Colonic mucosa (tissue), 4 donors: Measurements from ENCODE around the gene IRF7. TPM values are rescaled to one million over a fixed set of nuclear protein-coding genes. Genes with fewer than 3 reads are reported as not detected.

ENCODE experiments used
- DNase-seq: peaks from one replicate; pipeline ENCODE4 v3.0.0-alpha.2; 2020
- H3K27ac ChIP-seq: fragments of 200-600 bp; one replicate; pipeline ENCODE4 v1.8.0; 2021
- H3K27me3 ChIP-seq: fragments of 200-600 bp; one replicate; pipeline ENCODE4 v1.8.0; 2021
- H3K36me3 ChIP-seq: fragments of 200-600 bp; one replicate; pipeline ENCODE4 v1.8.0; 2021
- H3K4me1 ChIP-seq: fragments of 200-600 bp; one replicate; pipeline ENCODE4 v1.8.0; 2021; ENCODE audit warnings: mild to moderate bottlenecking
- H3K4me3 ChIP-seq: fragments of 200-600 bp; one replicate; pipeline ENCODE4 v1.8.0; 2021
- H3K9ac ChIP-seq, 2 donors: one replicate each; pipeline ENCODE4 v1.7.0; 2013; ENCODE audit warnings: control low read depth in 2 of 2, low read depth in 2 of 2, low read length in 2 of 2
- H3K9me3 ChIP-seq: fragments of 200-600 bp; one replicate; pipeline ENCODE4 v1.8.0; 2021
- intact Hi-C: fragments of 100-400 bp; cut with DNase I; formaldehyde crosslinking; loops from one replicate; pipeline ENCODE4 v1.14.1; 2022
- total RNA-seq, 2 donors: library from RNA; stranded (reverse); fragmentation: NEBNext Ultra II Directional in 1 of 2; extraction: Animal tissue kit (Norgen Biotek cat#: 25700) in 1 of 2; gene quantifications; one replicate each; pipeline ENCODE4 v1.2.1, GENCODE V29; 2021
- TF ChIP-seq, protein P1 (sequence below): fragments of 200-600 bp; IDR thresholded peaks from one replicate; pipeline ENCODE4 v1.8.0; 2022; ENCODE audit warnings: antibody characterized with exemption, mild to moderate bottlenecking
- donor health status: healthy.
- donor health status: DM: no; HTN: no; CAD: no.
- donor health status: DM: no; HTN: no; CAD: no.

The IRF7 gene
- total RNA-seq, 2 donors from 2014 or later, result 22.1 to 25.6 TPM

DNA sequence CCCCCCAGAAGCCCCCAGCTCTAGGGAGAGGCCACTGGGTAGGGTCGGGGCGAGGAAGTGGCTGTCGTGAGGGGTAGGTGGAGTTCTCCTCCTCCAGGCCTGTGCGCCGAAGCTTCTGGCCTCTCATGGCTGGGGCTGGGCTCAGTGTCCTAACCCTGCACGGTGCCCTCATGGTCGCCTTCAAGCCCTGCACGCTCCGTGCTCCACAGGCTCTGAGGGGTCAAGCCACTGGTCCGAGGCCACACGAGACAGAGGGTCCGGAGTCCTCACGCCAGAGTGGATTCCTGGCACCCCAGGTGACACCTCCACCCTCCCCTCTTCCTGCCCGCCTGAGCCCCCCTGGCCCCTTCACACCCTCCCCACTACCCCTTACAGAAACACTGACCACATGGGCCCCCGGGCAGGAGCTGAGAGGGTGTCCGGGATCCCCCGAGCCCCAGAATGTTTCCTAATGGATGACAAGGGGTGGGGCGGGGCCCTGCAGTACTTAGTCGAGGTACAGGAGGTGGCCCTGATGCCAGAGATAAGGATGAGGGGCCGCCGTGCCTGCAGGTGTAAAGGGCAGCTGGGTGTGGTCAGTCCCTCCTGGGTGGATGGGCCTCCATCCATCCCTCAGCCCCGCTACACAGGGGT is 10.0 kb upstream of the IRF7 start:
- peak overlapping the region; percentile 90 for H3K27ac ChIP-seq
- DNase-seq, result peak; percentile 70

DNA sequence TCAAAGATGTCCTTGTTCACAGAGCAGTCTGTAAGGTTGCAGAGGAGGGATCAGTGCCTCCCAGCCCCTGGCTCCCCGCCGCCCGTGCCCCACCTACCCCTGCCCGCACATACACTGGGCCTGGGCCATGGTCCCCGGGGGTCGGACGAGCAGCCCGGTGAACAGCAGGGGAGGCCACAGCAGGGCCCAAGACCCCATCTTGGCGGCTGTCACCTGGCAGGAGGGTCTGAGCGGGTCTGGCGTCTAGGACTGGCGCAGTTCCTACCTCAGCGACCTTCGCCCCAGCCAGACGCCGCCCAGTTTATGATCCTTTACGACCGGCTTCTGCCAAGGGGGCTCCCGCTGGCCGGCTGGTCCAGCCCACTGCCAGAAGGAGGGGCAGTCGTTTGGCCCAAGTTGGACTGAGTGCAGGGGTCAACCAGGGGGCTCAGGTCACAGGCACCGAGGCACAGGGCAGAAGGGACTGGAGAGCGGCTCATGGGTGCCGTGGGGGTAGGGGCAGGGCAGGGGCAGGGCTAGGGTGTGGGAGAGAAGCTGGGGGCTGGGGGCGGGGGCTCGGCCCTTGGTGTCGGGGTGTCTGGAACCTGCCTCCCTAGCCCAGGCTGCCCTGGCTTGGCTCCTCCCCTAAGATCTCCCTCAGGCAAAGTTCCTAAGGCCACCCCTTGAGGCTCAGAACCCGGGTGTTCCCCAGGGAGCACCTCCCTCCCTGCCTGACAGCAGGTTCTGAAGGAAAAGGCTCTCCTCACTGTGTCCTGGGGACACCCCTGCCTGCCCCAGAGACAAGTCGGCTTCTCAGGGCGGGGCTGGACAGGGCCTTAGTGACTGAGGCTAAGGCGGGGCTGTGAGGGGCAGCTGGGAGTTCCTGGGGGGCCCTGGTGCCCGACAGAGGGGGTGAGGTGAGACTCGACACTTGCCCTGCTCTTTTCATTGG is 9.2 kb upstream of the IRF7 start, which contains the start of gene CDHR5:
Gene CDHR5, minus strand, starts transcription at position 251 of the 931 bp plus-strand sequence. Its CDS starts 53 bp downstream, at position 198.
- Histone ChIP-seq H3K4me1 (peaks cover 13% of the 10 kb centered on the region), H3K9ac (peak within 1 kb of the TSS; percentile 53 to 89), H3K9me3 (no peaks in the 10 kb centered on the region), H3K27ac (peak within 1 kb of the TSS; percentile 90), H3K4me3 (peak within 1 kb of the TSS; percentile 48), H3K27me3 (no peaks in the 10 kb centered on the region), H3K36me3 (no peaks in the 10 kb centered on the region)
- intact Hi-C loops, result no loop called here
- peak; percentile 86 for DNase-seq
- TF ChIP-seq, protein P1, sequence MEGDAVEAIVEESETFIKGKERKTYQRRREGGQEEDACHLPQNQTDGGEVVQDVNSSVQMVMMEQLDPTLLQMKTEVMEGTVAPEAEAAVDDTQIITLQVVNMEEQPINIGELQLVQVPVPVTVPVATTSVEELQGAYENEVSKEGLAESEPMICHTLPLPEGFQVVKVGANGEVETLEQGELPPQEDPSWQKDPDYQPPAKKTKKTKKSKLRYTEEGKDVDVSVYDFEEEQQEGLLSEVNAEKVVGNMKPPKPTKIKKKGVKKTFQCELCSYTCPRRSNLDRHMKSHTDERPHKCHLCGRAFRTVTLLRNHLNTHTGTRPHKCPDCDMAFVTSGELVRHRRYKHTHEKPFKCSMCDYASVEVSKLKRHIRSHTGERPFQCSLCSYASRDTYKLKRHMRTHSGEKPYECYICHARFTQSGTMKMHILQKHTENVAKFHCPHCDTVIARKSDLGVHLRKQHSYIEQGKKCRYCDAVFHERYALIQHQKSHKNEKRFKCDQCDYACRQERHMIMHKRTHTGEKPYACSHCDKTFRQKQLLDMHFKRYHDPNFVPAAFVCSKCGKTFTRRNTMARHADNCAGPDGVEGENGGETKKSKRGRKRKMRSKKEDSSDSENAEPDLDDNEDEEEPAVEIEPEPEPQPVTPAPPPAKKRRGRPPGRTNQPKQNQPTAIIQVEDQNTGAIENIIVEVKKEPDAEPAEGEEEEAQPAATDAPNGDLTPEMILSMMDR, result no peak

More for the DNA sequence above, 10.0 kb upstream of the IRF7 start:
- intact Hi-C loops, result no loop called here
- TF ChIP-seq, protein P1, result no peak
- Histone ChIP-seq H3K4me3 (no peak overlapping the region), H3K4me1 (peaks cover 13% of the 10 kb centered on the region), H3K9me3 (no peaks in the 10 kb centered on the region), H3K27me3 (no peaks in the 10 kb centered on the region), H3K9ac (peak overlapping the region; percentile 53 to 89), H3K36me3 (no peaks in the 10 kb centered on the region)

- Histone ChIP-seq H3K4me1 (peaks cover 13% of the 10 kb centered on the region), H3K9ac (peak overlapping the region; percentile 32 to 89), H3K27me3 (no peaks in the 10 kb centered on the region), H3K9me3 (no peaks in the 10 kb centered on the region), H3K27ac (peak overlapping the region; percentile 90), H3K36me3 (no peaks in the 10 kb centered on the region), H3K4me3 (peak overlapping the region; percentile 48)
- intact Hi-C loops, result no loop called here
- TF ChIP-seq, protein P1, result no peak
- peak; percentile 95 for DNase-seq
These were observed 8.4 kb upstream of the IRF7 start for GRCh38 chr11:623999-624704.

DNA sequence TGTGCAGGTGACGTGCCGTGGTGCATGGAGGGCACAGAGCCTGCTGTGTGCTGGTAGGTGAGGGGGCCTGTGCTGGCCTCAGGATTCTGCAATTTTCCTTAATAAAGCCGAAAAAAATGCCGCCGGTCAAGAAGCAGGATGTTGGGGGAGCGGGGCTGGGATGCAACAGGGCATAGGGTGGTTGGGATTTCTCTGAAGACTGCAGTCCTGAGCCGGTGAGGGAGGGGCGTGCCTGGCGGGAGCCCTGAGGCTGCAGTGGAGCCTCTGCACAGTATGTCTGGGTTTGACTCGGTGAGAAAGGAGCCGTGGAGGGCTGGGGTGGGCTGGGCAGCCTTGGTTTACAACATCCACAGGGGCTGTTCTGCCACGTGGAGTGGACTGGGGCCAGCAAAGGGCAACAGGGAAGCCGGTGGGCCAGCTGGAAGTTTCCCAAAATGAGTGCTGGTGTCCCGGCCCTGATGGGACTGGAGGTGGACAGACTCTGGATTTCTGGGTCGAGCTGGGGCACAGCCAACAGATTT is 7.7 kb upstream of the IRF7 start:
- Histone ChIP-seq H3K9ac (no peak overlapping the region), H3K27ac (no peak overlapping the region), H3K4me3 (no peak overlapping the region), H3K9me3 (no peaks in the 10 kb centered on the region), H3K36me3 (no peaks in the 10 kb centered on the region), H3K4me1 (peaks cover 13% of the 10 kb centered on the region), H3K27me3 (no peaks in the 10 kb centered on the region)
- intact Hi-C loops, result no loop called here
- TF ChIP-seq, protein P1, result no peak
- no peak for DNase-seq

DNA sequence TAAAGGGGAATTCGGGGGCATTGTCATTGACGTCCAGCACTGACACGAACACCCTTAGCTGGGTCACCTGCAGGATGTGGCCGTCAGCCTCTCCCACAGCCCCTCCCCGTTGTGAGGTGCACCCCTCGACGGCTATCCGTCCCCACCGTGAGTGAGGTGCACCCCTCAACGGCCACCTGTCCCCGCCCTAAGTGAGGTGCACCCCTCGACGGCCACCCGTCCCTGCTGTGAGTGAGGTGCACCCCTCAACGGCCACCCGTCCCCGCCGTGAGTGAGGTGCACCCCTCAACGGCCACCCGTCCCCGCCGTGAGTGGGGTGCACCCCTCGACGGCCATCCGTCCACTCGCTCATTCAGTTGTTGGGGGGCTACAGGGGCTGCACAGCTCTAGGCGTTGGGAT is 6.1 kb upstream of the IRF7 start:
- DNase-seq, result no peak
- intact Hi-C loops, result no loop called here
- Histone ChIP-seq H3K27ac (no peak overlapping the region), H3K4me3 (no peak overlapping the region), H3K9me3 (no peaks in the 10 kb centered on the region), H3K36me3 (no peaks in the 10 kb centered on the region), H3K9ac (no peak overlapping the region), H3K27me3 (no peaks in the 10 kb centered on the region), H3K4me1 (peaks cover 13% of the 10 kb centered on the region)
- TF ChIP-seq, protein P1, result no peak
